Tibial nerve (tissue), 4 donors: Measurements from ENCODE around the gene AUTS2. TPM values are rescaled to one million over a fixed set of nuclear protein-coding genes. Genes with fewer than 3 reads are reported as not detected.

Source experiments
- DNase-seq, 2 donors: peaks; one replicate each; pipeline ENCODE4 v3.0.0-alpha.2; 2019; ENCODE audit warnings: low spot score in 2 of 2
- H3K27ac ChIP-seq, 4 donors: fragments of 200-600 bp; sonication (generic) in 3 of 4; one replicate each; pipeline ENCODE4 v1.5.1; 2017 to 2019; ENCODE audit warnings: mild to moderate bottlenecking in 1 of 4
- H3K27me3 ChIP-seq, 2 donors: fragments of 200-600 bp; sonication (generic) in 1 of 2; one replicate each; pipeline versions ENCODE4 v1.5.1 to v1.6.0; 2017 to 2019
- H3K36me3 ChIP-seq, 3 donors: fragments of 200-600 bp; sonication (generic); one replicate each; pipeline ENCODE4 v1.5.1; 2018 to 2019
- H3K4me1 ChIP-seq, 4 donors: fragments of 200-600 bp; sonication (generic) in 3 of 4; one replicate each; pipeline ENCODE4 v1.5.1; 2017 to 2019
- H3K4me3 ChIP-seq, 4 donors: fragments of 200-600 bp; sonication (generic) in 3 of 4; one replicate each; pipeline ENCODE4 v1.5.1; 2017 to 2019; ENCODE audit warnings: mild to moderate bottlenecking in 1 of 4, moderate library complexity in 1 of 4
- H3K9me3 ChIP-seq, 4 donors: fragments of 200-600 bp; sonication (generic) in 3 of 4; one replicate each; pipeline ENCODE4 v1.5.1; 2017 to 2019
- EP300 ChIP-seq, 2 donors: sonication (generic); formaldehyde crosslinking; IDR thresholded peaks; one replicate each; pipeline ENCODE4 v1.6.1; 2017; ENCODE audit warnings: antibody characterized with exemption in 2 of 2, mild to moderate bottlenecking in 1 of 2
- POLR2A ChIP-seq, 2 donors: fragments of 450-650 bp; IDR thresholded peaks; one replicate each; pipeline ENCODE4 v1.6.1; 2017; ENCODE audit warnings: antibody characterized with exemption in 2 of 2, mild to moderate bottlenecking in 2 of 2, moderate library complexity in 2 of 2
- WGBS, 2 donors: methylation state at CpG; one replicate each; pipeline ENCODE4 v1.1.5; 2018; 5-methylcytosine and 5-hydroxymethylcytosine counted together
- total RNA-seq, 4 donors: library from RNA; depleted of rRNA; stranded (reverse); fragments of >200 nt; gene quantifications; one replicate each; pipeline ENCODE4 v1.1.0, GENCODE V29; 2016
- TF ChIP-seq, protein P1 (sequence below), 5 experiments: fragments of 200-600 bp in 3 of 5; fragments of 450-650 bp in 2 of 5; sonication (generic) in 3 of 5; IDR thresholded peaks; one replicate each; pipeline ENCODE4 v1.5.1; 2016 to 2019; ENCODE audit warnings: antibody characterized with exemption in 5 of 5, mild to moderate bottlenecking in 3 of 5, moderate library complexity in 2 of 5

Gene AUTS2
- total RNA-seq, 4 donors from 2014 or later, result 56.6 to 87.9 (median 71.6) TPM

DNA sequence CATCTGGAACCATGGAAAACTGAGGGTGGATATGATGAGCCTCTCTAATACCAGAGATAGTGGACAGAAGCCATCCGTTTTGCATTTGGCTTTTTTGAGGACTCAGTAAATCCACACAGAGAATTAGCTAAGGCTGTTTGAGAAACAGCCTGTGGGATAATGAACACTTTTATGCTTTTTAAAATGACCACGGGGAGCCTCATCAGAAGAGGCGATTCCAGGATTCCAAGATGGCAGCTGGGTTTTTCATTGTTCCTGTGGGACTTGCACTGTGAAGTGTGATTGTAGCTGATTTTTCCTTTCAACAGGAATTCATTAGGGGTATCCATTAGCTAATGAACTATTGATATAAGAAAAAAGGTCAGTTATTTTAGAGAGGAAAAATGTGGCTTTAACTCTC lies 353.2 kb downstream of the AUTS2 start:
- Histone ChIP-seq H3K27me3 (no peaks in the 10 kb centered on the region), H3K9me3 (no peaks in the 10 kb centered on the region), H3K27ac (no peak overlapping the region), H3K4me1 (peaks cover 0 to 22% (median 0%) of the 10 kb centered on the region in 4 donors), H3K36me3 (no peaks in the 10 kb centered on the region), H3K4me3 (no peak overlapping the region)
- 78 to 82% methylated on average over 3 of the region's 3 CpGs for WGBS, 2 donors
- no peak for TF ChIP-seq POLR2A (IDR thresholded peaks at IDR 0.05)
- TF ChIP-seq EP300 (IDR thresholded peaks at IDR 0.05), result no peak
- TF ChIP-seq, protein P1, sequence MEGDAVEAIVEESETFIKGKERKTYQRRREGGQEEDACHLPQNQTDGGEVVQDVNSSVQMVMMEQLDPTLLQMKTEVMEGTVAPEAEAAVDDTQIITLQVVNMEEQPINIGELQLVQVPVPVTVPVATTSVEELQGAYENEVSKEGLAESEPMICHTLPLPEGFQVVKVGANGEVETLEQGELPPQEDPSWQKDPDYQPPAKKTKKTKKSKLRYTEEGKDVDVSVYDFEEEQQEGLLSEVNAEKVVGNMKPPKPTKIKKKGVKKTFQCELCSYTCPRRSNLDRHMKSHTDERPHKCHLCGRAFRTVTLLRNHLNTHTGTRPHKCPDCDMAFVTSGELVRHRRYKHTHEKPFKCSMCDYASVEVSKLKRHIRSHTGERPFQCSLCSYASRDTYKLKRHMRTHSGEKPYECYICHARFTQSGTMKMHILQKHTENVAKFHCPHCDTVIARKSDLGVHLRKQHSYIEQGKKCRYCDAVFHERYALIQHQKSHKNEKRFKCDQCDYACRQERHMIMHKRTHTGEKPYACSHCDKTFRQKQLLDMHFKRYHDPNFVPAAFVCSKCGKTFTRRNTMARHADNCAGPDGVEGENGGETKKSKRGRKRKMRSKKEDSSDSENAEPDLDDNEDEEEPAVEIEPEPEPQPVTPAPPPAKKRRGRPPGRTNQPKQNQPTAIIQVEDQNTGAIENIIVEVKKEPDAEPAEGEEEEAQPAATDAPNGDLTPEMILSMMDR (IDR thresholded peaks at IDR 0.05), result no peak
- DNase-seq, result no peak

DNA sequence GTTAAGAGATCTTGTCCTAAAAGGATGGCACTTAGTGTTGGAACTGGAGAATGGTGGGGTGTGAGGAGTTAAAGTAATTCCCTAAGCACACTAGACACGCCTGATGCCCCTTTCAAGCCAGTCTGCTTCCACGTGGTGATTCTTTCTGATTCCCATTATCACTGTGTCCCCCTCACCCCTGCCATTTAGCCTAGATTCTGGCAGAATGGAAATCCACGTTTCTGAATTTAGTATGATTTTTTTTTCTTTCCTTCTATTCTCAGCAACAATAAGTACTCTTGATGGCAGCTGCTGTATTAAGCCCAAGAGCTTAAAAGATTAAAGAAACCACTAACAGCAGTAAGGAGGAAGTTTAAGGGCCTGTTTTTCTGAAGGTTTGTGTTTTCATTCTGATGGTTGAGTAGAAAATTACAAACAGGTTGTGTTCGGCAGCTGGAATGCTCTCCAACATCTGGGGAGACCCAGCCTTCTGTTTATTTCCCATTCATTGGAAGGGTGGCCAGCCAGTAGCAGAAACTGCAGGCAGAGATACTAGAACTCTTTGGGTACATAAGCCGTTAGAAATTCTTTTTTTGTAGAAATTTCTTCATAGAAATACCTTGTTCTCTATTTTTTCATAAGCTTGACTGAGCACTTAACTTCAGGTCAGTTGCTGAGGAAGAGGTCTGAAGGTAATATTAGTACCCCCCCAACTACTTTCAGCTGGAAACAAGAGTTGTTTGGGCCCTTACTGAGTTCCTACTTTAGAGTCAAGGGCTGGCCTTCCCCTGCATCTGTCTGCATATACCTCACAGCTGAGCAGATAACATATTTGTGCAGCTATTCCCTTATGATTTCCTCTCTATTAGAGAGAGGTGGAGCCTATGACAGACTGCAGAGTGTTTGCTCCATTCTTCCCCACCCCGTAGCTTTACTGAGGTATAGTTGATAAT lies 355.1 kb downstream of the AUTS2 start:
- TF ChIP-seq POLR2A (IDR thresholded peaks at IDR 0.05), result no peak
- no peak for TF ChIP-seq EP300 (IDR thresholded peaks at IDR 0.05)
- TF ChIP-seq, protein P1 (IDR thresholded peaks at IDR 0.05), result no peak
- H3K27ac ChIP-seq, result no peak overlapping the region
- WGBS, 2 donors, result 33 to 36% methylated on average over 6 of the region's 6 CpGs
- no peaks in the 10 kb centered on the region for H3K9me3 ChIP-seq
- no peak overlapping the region for H3K4me3 ChIP-seq
- no peak for DNase-seq
- peaks cover 0 to 22% (median 0%) of the 10 kb centered on the region in 4 donors for H3K4me1 ChIP-seq
- no peaks in the 10 kb centered on the region for H3K27me3 ChIP-seq
- H3K36me3 ChIP-seq, result no peaks in the 10 kb centered on the region

DNA sequence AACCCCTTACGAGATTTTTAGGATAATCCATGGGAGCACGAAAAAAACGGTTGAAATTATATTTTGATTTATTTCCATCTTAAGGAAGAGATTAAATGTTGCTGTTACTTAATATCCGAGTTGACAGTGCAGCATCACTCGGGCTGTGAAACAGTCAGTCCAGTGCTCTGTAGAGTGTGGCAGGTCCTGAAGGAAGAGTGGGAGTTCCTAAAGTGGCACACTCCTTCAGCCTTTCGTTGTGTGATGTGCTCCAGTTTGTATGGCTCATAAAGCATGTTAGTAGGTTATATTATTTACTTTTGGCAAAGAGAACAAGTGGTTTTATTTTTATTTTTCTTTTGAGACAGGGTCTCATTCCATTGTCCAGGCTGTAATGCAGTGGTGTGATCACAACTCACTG lies 358.3 kb downstream of the AUTS2 start:
- H3K36me3 ChIP-seq, result no peaks in the 10 kb centered on the region
- H3K9me3 ChIP-seq, result no peaks in the 10 kb centered on the region
- no peak overlapping the region for H3K27ac ChIP-seq
- DNase-seq, result no peak
- no peaks in the 10 kb centered on the region for H3K27me3 ChIP-seq
- no peak overlapping the region for H3K4me3 ChIP-seq
- TF ChIP-seq EP300 (IDR thresholded peaks at IDR 0.05) (no peak), POLR2A (IDR thresholded peaks at IDR 0.05) (no peak)
- TF ChIP-seq, protein P1 (IDR thresholded peaks at IDR 0.05), result no peak
- H3K4me1 ChIP-seq, result peaks cover 0 to 23% (median 0%) of the 10 kb centered on the region in 4 donors
- WGBS, 2 donors, result 87 to 94% methylated on average over 6 of the region's 6 CpGs

- H3K27ac ChIP-seq, result no peak overlapping the region
- 84 to 90% methylated on average over 2 of the region's 2 CpGs for WGBS, 2 donors
- H3K36me3 ChIP-seq, result no peaks in the 10 kb centered on the region
- H3K9me3 ChIP-seq, result no peaks in the 10 kb centered on the region
- DNase-seq, result no peak
- H3K4me3 ChIP-seq, result no peak overlapping the region
- TF ChIP-seq, protein P1 (IDR thresholded peaks at IDR 0.05), result no peak
- no peak for TF ChIP-seq POLR2A (IDR thresholded peaks at IDR 0.05)
- no peak for TF ChIP-seq EP300 (IDR thresholded peaks at IDR 0.05)
- H3K27me3 ChIP-seq, result no peaks in the 10 kb centered on the region
- peaks cover 0 to 34% (median 8%) of the 10 kb centered on the region in 4 donors for H3K4me1 ChIP-seq
Measured at GRCh38 chr7:69957661-69958060, 359.4 kb downstream of the AUTS2 start.

GRCh38 chr7:69959789-69960499 lies 361.7 kb downstream of the AUTS2 start:
- no peaks in the 10 kb centered on the region for H3K27me3 ChIP-seq
- WGBS, 2 donors, result 75 to 79% methylated on average over 3 of the region's 3 CpGs
- H3K4me1 ChIP-seq, result peaks cover 0 to 25% (median 15%) of the 10 kb centered on the region in 4 donors
- no peaks in the 10 kb centered on the region for H3K36me3 ChIP-seq
- no peak for TF ChIP-seq EP300 (IDR thresholded peaks at IDR 0.05)
- TF ChIP-seq, protein P1 (IDR thresholded peaks at IDR 0.05), result no peak
- TF ChIP-seq POLR2A (IDR thresholded peaks at IDR 0.05), result no peak
- no peak overlapping the region for H3K27ac ChIP-seq
- DNase-seq, result no peak
- H3K4me3 ChIP-seq, result no peak overlapping the region
- H3K9me3 ChIP-seq, result no peaks in the 10 kb centered on the region
